ENCODE results near the gene ICOS.

The ICOS gene, protein sequence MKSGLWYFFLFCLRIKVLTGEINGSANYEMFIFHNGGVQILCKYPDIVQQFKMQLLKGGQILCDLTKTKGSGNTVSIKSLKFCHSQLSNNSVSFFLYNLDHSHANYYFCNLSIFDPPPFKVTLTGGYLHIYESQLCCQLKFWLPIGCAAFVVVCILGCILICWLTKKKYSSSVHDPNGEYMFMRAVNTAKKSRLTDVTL

DNA sequence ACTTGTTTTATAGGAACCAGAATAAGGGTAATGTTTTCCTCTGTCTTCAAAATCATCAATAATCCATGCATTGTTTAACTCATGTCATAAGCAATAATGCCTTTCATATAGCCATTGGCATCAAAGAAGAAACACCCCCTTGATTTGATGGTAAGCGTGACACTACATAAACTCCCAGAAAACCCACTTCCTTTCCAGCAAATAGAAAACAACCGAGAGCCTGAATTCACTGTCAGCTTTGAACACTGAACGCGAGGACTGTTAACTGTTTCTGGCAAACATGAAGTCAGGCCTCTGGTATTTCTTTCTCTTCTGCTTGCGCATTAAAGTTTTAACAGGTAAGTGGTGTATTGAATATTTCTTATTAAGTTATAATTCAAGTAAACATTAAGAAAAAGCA lies at the start of gene ICOS:
Gene ICOS (plus strand): TSS at position 229 of the 400 bp plus-strand sequence. CDS start 52 bp downstream, at position 281.
- DNase-seq, result peak; percentile 79

DNA sequence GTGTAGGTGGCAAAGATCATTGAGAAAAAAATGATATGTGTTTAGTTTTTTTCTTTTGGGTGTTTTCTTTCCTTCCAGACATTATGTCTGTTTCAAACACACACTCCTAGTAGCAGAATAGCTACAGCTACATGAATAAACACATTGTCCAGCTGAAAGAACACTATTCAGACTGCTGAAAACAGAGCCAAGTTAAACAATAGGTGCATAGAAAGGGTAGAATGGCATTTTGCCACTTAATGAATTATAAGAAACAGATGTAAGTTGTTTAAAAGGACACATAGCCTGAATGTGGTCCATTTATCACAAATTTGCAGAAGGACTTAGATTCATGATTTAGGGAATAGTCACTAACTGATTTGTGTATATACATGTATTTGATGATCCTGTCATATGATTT lies 48.9 kb upstream of the ICOS start:
- DNase-seq, result no peak

DNA sequence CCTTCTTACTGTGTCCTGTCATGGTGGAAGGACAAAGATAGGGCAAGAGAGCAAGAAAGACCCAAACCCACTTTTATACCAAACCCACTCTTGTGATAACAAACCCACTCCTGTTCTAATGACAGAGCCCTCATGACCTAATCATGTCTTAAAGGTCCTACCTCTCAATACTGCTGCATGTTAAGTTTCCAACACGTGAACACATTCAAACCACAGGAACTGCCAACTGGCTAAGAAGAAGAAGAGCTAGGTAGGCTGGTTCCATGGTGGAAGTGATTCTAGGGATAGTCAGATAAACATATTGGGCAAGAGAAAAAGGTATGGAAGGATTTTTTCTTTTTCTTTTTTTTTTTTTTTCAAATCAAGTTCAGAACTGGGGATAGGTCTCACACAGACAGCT lies 47.0 kb upstream of the ICOS start:
- no peak for DNase-seq

DNA sequence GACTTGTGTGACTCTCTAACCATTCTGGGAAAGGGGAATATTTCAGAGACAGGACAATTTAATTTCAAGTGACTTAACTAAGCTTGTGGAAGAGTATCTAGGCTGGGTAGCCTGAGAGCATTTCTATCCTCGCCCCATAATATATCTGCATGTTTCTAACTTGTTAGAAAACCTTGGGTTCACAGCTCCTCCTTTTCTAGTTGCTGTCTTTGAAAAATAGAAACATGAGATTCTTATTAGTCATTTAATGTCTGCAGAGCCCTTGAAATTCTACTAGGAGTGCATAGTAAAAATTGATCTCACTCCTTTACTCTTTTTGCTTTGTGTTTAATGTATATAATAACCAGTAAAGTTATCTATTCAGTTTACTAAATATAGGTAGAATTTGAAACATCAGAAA lies 46.6 kb upstream of the ICOS start:
- no peak for DNase-seq

DNA sequence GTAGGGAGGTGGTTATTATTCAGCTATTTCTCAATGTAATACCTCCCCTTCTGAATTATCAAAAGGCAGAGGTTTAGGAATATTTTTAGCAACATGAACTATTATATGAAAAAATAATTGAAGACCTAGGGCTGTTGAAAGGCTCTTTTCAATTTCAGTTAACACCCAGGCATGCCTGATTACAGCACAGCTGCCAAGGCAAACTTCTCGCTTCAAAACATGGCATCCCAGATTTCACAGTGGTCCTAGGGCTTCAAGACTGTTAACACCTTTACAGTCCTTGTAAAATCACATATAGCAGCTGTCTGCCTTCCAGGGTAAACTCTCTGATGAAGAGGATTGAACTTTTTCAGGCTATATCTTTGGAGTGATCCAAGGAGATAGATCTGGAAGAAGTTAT lies 45.8 kb upstream of the ICOS start:
- no peak for DNase-seq

DNA sequence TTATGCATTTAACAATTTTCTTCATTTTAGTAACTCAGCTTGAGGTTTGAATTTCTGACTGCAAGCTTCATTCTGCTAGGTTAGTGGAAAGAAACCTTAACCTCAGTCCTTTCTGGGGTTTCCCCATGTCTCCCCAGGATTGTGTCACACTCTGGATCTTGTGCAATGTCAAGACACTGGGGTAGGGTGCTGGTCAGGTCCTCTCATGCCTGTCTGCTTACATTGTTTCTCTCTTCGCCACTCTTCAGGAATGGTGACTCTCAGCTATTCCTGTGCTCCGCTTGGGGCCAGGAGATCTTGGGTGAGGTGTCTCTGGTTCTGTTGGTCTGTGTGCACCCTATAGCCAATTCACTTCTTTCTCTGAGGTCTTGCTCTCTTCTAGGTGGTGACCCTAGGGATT lies 45.1 kb upstream of the ICOS start:
- peak; percentile 23 for DNase-seq

DNA sequence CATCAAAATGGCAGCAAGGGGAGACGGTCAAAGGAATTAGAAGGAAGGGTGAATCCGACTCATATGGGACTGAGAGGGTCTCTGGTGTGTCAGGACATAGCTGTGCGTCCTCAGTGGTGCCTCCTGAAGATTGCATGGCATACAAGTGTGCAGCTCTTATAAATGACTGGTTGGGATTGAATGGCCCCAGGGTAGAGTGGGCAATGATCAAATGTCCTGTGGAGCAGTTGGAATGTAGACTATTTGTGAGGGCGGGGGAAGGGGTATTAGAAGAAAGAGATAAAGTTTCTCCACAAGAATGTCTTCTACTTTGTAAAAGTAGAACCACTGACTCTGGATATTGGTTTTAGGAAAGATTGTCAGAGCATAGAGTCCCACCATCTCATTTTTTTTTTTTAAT lies 44.4 kb upstream of the ICOS start:
- DNase-seq, result no peak

DNA sequence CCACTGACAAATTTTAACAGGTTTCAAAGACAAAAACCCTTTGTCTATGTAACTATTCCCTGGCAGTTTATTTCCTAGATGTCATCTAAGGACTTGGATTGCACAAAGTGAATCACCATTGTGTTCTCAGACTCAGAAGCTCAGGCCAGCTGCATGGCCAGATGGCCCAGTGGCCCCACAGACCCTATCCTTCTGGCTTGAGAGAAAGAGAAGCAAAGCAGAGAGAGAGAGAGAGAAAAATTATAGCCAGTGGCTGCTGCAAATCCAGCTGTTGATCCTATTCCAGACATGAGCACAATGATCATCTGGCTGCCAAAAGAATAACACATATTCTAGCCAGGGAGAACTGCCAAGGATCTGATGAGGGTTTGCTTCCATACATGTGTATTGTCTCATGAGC lies 43.2 kb upstream of the ICOS start:
- DNase-seq, result no peak

DNA sequence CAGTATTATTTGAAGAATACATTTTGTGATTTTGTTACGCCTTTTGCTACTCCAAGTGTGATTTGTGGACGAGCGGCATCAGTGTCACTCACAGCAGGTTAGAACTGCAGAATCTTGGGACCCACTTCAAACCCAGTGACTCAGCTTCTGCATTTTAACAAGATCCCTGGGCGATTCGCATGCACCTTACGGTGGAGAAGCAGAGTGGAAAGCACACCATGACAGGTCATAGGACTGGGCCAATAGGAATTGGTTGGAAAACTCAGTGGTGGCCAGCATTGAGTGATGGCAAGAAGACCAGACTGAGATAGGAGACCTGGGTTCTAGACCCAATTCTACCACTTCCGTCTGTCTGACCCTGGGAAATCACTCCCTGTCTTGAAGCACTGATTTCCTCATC lies 42.7 kb upstream of the ICOS start:
- DNase-seq, result no peak

DNA sequence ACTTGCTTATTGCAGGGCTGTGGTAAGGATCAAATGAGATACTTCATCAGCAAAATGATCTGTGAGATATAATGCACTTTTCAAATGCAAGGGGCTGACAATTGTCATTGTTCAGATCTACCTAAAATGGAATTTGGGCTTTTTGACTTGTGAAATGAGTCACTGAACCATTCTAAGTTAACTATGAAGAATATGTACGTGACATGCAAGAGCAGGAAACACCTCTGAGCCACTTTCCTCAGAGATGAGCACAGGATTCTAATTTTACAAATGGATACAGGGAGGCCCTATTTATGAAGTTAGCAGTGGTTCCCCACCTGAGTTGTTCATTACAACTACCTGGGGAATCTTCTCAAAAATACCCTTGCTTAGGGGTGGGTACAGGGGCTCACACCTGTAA lies 42.3 kb upstream of the ICOS start:
- no peak for DNase-seq

DNA sequence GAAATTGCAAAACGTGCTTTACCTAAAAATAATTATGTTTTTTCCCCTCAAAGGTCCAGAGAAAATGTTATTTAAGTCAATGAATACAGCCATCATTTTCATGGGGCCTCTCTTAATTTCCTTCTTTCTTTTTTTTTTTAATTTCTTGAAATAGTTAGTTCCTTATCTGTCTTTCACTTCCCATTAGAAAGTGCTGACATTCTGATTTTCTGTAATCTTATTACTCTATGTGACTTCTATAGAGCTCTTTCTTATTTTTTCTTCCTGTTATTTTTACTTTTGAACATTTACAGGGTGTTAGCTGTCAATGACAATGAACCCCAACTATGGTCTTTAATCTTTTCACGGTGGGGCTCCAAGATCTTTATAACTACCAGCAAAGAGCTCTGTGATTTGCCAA lies 39.0 kb upstream of the ICOS start:
- no peak for DNase-seq

- DNase-seq, result no peak
Observed at GRCh38 chr2:203898657-203899056, 37.9 kb upstream of the ICOS start.

- no peak for DNase-seq
Observed at GRCh38 chr2:203900253-203900652, 36.3 kb upstream of the ICOS start.

- DNase-seq, result no peak
Observed at GRCh38 chr2:203904022-203904421, 32.5 kb upstream of the ICOS start.

DNA sequence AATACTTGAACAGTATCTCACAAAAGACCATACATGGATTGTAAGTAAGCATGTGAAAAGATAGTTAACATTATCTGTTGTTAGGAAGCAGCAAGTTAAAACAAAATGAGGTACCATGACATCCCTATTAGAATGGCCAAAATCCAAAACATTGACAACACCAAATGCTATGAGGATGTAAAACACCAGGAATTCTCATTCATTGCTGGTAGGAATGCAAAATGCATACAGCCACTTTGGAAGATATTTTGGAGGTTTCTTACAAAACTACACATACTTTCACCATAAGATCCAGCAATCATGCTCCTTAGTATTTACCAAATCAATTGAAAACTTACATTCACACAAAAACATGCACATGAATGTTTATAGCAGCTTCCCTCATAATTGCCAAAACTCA lies 30.9 kb upstream of the ICOS start:
- no peak for DNase-seq

DNA sequence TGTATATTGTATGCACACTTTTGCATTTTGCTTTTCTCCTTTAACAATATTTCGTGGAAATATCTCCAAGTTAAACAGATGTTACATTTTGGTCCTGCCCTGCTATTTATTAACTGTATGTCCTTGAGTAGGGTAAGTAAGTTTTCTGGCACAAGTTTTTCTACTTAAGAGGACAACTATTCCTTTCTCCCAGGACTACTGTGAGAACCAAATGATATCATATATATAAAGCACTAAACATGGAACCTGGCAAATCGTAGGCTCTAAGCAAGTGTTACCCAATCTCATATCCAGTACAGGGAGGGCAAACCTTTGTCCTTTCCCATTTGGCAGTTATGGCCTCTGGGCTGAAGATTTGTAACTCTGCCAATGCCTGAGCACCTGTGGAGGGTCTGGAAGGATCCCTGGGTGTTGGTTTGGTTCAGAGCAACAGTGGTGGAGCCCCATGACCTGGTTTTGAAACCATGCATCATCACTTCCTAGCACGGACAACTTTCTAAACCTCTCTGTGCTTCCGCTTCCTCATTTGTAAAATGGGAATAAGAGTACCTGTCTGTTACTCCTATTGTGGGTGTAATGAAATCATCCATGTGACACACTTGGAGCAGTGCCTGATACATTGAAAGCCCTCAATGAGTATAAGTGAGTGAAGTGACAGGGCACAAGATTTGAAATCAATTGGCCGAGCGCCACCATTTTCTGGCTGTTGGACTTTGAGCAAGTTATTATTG lies 28.3 kb upstream of the ICOS start:
- DNase-seq, result peak; percentile 17

GRCh38 chr2:203908797-203909185 lies 27.8 kb upstream of the ICOS start:
- DNase-seq, result no peak

DNA sequence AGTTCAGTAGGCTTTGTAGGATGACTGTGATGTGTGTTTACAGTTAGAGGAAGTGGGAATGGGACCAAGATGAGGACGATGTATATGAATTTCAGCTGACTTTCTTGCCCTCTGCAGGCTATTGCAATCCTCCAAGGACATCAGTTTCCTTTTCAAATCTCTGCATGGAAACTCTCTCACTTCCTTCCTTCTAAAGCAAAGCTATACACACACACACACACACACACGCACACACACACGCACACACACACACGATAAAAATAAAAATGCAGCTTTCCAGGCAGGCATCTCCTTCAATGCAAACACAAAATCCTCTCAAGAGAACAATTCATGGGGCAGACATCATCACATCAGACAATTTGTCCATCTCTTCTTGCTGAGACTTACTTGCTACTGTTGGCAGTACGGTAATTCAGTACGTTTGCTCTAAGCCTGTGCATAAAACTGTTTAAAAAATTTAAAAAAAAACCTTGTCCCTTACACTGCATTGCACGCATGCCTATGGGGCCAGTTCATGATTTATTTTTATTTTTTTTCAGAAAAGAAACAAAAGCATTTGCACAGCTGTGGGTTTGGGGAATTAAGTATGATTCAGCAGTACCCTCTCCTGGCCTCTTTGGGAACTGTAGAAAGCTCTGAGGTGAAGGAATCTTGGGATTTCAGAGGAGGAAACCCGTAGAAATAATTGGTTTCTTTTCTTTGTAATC lies 27.1 kb upstream of the ICOS start:
- peak; percentile 54 for DNase-seq

- DNase-seq, result no peak
Observed at GRCh38 chr2:203909974-203910373, 26.6 kb upstream of the ICOS start.

DNA sequence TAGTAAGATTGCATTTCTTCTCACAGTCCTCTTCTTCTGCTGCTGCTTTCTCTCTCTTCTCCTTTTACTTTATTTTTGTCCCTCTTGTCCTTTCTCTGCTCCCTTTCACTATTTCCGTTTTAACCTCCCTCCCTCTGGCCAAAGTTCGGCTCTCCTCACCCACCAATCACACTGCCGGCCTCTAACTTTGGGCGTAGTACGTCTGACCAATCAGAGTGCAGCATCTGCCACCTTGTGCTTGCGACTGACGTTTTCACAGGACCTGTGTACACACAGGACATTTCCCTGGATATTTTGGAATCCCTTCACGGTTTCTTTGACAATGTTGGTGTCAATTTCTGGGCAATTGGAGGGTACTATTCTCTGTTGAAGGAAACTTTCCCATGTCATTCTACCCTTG lies 22.6 kb upstream of the ICOS start:
- DNase-seq, result no peak

DNA sequence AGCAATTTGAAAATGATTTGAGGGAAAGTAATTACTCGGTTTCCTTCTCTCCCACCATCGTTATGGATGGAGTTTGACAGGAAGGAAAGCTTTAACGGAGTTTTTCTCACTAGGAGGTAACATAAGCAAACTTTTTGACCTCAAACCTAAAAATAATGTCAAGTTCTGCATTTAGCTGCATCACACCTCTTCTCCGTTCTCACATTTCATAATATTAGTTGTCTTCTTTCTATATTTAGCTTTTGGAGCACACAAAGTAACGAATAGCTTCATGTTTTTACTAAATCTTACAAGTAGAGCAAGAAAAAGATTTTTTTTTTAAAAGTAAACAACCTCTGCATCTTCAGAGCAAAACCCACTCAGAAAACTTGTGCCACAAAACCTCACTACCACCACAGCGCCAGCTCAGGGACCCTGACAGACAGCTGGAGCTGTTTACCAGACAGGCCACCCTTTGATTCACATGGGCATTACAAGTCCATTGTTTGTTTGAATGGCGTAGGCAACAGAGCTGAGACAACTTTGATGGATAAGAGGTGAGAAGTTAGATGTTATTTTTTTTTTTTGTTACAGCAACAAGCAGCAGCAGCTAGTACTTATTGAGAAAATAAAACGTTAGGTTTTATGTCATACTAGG lies 21.9 kb upstream of the ICOS start:
- DNase-seq, result peak; percentile 27

GRCh38 chr2:203915256-203915655 lies 21.3 kb upstream of the ICOS start:
- DNase-seq, result no peak

DNA sequence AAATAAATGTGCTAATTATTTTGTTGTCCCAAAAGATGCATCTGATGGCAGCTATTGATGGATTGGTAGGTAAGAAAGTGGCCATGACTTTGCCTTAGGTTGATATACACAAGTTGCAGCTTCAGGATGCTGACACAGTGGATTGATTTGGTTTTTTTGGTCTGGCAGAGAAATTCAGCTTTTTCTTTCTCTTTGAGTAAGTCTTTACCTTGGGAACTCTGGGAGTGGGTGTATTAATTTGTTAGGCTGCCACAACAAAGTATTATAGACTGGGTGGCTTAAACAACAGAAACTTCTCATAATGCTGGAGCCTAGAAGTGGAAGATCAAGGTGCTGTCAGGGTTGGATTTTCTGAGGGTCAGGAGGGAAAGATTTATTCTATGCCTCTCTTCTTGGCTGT lies 19.8 kb upstream of the ICOS start:
- DNase-seq, result no peak

GRCh38 chr2:203918264-203918663 lies 18.3 kb upstream of the ICOS start:
- DNase-seq, result no peak

Data from CD4-positive, alpha-beta T cell treated with Interleukin-12 subunit alpha and Interleukin-12 subunit beta, for 1 hour (primary cell).